HepG2 (cell line): ENCODE results near the gene TIMM23. TPM values are rescaled to one million over a fixed set of nuclear protein-coding genes. Genes with fewer than 3 reads are reported as not detected.
"Not testable (repeated sequence)": the region's sequence is repeated elsewhere in the genome, so short reads cannot be mapped to it uniquely, and the experiment has no call there.

Source experiments
- ATAC-seq: fragments of 200-7000 bp; cut with Tn5 transposase; 3 replicates; pipeline ENCODE4 v1.9.1; 2020; ENCODE audit warnings: mild to moderate bottlenecking, moderate library complexity
- BruUV-seq: library from RNA; stranded (reverse); fragments of 400-500 nt; replicated peaks from 2 replicates; lab custom pipeline; 2021; lab: Mats Ljungman, UMichigan
- CTCF ChIA-PET: fragments of 300-600 bp; formaldehyde crosslinking; extraction: SDS; loops from one replicate; lab custom pipeline; 2021; ENCODE audit warnings: low total read pairs, inconsistent platforms, low intra/inter-chr PET ratio; lab: Yijun Ruan, JAX
- POLR2A ChIA-PET: fragments of 350-600 bp; sonication (Branson Sonifier 250); formaldehyde crosslinking; loops from one replicate; lab custom pipeline; 2020; ENCODE audit warnings: antibody characterized with exemption, inconsistent platforms; lab: Yijun Ruan, JAX
- DNase-seq: peaks from one replicate; pipeline ENCODE4 v3.0.0-alpha.2; 2015; ENCODE audit warnings: low spot score
- FAIRE-seq: peaks from 3 replicates; lab custom pipeline; 2011; peaks lifted over from hg19 to GRCh38; lab: Jason Lieb, UNC
- H2AFZ ChIP-seq: one replicate; pipeline ENCODE4 v1.6.1; 2011; ENCODE audit warnings: low read length, inconsistent platforms
- H3K27ac ChIP-seq: fragments of 300-600 bp; 3 replicates; pipeline ENCODE4 v1.8.0; 2011; ENCODE audit warnings: mixed run types, mild to moderate bottlenecking, mixed read lengths, low read length, inconsistent platforms; ENCODE audit not compliant: insufficient read depth; ENCODE audit errors: extremely low read length
- H3K27me3 ChIP-seq, 2 experiments: fragments of 200-600 bp in 1 of 2; 2 replicates in 1 of 2; 3 replicates in 1 of 2; pipeline versions ENCODE4 v1.6.0 to v1.8.0; 2011; ENCODE audit warnings: low read length in 2 of 2, mild to moderate bottlenecking in 2 of 2, moderate library complexity in 2 of 2, inconsistent platforms in 1 of 2; ENCODE audit not compliant: insufficient read depth in 2 of 2, control insufficient read depth in 1 of 2
- H3K36me3 ChIP-seq, 2 experiments: fragments of 200-600 bp in 1 of 2; replicated peaks in 1 of 2; 2 replicates in 1 of 2; 3 replicates in 1 of 2; pipeline versions ENCODE4 v1.5.1 to v1.8.0; 2011; ENCODE audit warnings: low read length in 2 of 2, inconsistent platforms in 1 of 2; ENCODE audit not compliant: insufficient read depth in 2 of 2, control insufficient read depth in 1 of 2
- H3K4me1 ChIP-seq: 2 replicates; pipeline ENCODE4 v1.5.1; 2012; ENCODE audit warnings: low read length, inconsistent platforms; ENCODE audit not compliant: insufficient read depth
- H3K4me2 ChIP-seq: 2 replicates; pipeline ENCODE4 v1.6.0; 2011; ENCODE audit warnings: low read depth, low read length, inconsistent platforms
- H3K4me3 ChIP-seq, 3 experiments: fragments of 200-600 bp in 1 of 3; sonication (generic), shearing (Covaris generic) in 1 of 3; replicated peaks in 1 of 3; 2 replicates each; pipeline ENCODE4 v1.5.1; 2011 to 2016; ENCODE audit warnings: low read length in 3 of 3, inconsistent platforms in 2 of 3, low read depth in 2 of 3, mild to moderate bottlenecking in 2 of 3, control low read depth in 1 of 3, mixed read lengths in 1 of 3; ENCODE audit not compliant: insufficient read depth in 1 of 3
- H3K79me2 ChIP-seq: one replicate; pipeline ENCODE4 v1.6.1; 2011; ENCODE audit warnings: low read length, inconsistent platforms; ENCODE audit not compliant: insufficient read depth
- H3K9ac ChIP-seq: 2 replicates; pipeline ENCODE4 v1.6.0; 2011; ENCODE audit warnings: mild to moderate bottlenecking, low read depth, low read length, inconsistent platforms; ENCODE audit not compliant: insufficient read depth
- H3K9me3 ChIP-seq: 2 replicates; pipeline ENCODE4 v1.5.1; 2012; ENCODE audit warnings: mild to moderate bottlenecking, low read length
- H4K20me1 ChIP-seq: 2 replicates; pipeline ENCODE4 v1.6.0; 2011; ENCODE audit warnings: inconsistent platforms, mild to moderate bottlenecking, low read length, moderate library complexity; ENCODE audit not compliant: insufficient read depth
- BHLHE40 ChIP-seq: IDR thresholded peaks from 2 replicates; pipeline ENCODE4 v1.6.1; 2011; ENCODE audit warnings: low read length, improper control_type of control experiment
- ZFP36L1 ChIP-seq: sonication (generic); formaldehyde crosslinking; IDR thresholded peaks from 2 replicates; pipeline ENCODE4 v1.8.0; 2022; ENCODE audit warnings: mild to moderate bottlenecking, missing genetic modification reagents, moderate library complexity
- ZNF770 ChIP-seq: sonication (generic); formaldehyde crosslinking; IDR thresholded peaks from 2 replicates; pipeline ENCODE4 v1.5.0; 2020; ENCODE audit warnings: mild to moderate bottlenecking, missing genetic modification reagents
- WGBS: methylation state at CpG from one replicate; pipeline ENCODE4 v1.1.6; 2017; ENCODE audit warnings: low lambda C conversion rate; 5-methylcytosine and 5-hydroxymethylcytosine counted together
- in situ Hi-C: cut with HindIII; loops from 2 replicates; pipeline ENCODE4 v1.10.0; 2017; ENCODE audit warnings: low pct_unique_long_range_greater_than_20kb; ENCODE audit not compliant: extremely low pct_ligation_motif_present
- intact Hi-C: fragments of 100-400 bp; cut with micrococcal nuclease; formaldehyde crosslinking; loops from one replicate; pipeline ENCODE4 v1.10.0; 2022; ENCODE audit not compliant: unreplicated experiment
- polyA plus RNA-seq, 8 experiments: library from polyadenylated mRNA; depleted of rRNA in 3 of 8; stranded (reverse) in 7 of 8; unstranded in 1 of 8; fragments of >200 nt; fragmentation: Illumina TruSeq in 4 of 8; extraction: Trizol in 4 of 8; gene quantifications; 2 replicates each; pipeline versions ENCODE4 v1.2.1 to v1.2.3, GENCODE V29; 2011 to 2016; ENCODE audit warnings: low read depth in 4 of 8, missing spikeins in 1 of 8, mixed read lengths in 1 of 8; ENCODE audit not compliant: insufficient read depth in 1 of 8
- total RNA-seq, 5 experiments: library from RNA; depleted of rRNA; stranded (reverse); fragments of >200 nt; fragmentation: Illumina TruSeq; extraction: Trizol; gene quantifications; 2 replicates each; pipeline ENCODE4 v1.2.3, GENCODE V29; 2016; ENCODE audit warnings: low read depth in 1 of 5

Gene TIMM23
- total and polyA plus RNA-seq, 2 of the 13 experiments (the other 11 are each of a cell fraction or from before 2014, with no cell fraction given), result 80.2 to 98.6 TPM

GRCh38 chr10:45971019-45971418, 1.3 kb upstream of the TIMM23 start:
- Histone ChIP-seq H3K4me3 (peak overlapping the region; percentile 62 to 84 (median 83); a peak in 5 of 6 replicates), H3K9ac (peak overlapping the region; percentile 90)
- H3K36me3 ChIP-seq, BruUV-seq, in situ Hi-C loops: not testable (repeated sequence)
- TF ChIP-seq ZNF770 (CRISPR knock-in tag), result peak; percentile 11; the same call in 1 of the 2 replicates
- TF ChIP-seq, all 625 proteins: peak for 1; not testable (repeated sequence) for 624
- under 1% methylated on average over 14 of the region's 14 CpGs for WGBS
- DNase-seq, H3K27ac ChIP-seq, CTCF ChIA-PET, H2AFZ ChIP-seq, FAIRE-seq, H3K27me3 ChIP-seq, POLR2A ChIA-PET, H4K20me1 ChIP-seq, intact Hi-C loops, H3K9me3 ChIP-seq: not testable (repeated sequence)
- H3K4me2 ChIP-seq, result peak overlapping the region; percentile 73
- peak; percentile 9; the same call in 1 of the 3 replicates for ATAC-seq
- peaks cover 19% of the 10 kb centered on the region for H3K4me1 ChIP-seq
- peaks cover 68% of the 10 kb centered on the region for H3K79me2 ChIP-seq

GRCh38 chr10:45971742-45972105, 565 bp upstream of the TIMM23 start:
- POLR2A ChIA-PET, intact Hi-C loops, CTCF ChIA-PET, H2AFZ ChIP-seq, FAIRE-seq, in situ Hi-C loops, DNase-seq, H3K9me3 ChIP-seq, H3K36me3 ChIP-seq, H4K20me1 ChIP-seq, H3K27me3 ChIP-seq: not testable (repeated sequence)
- TSS peak; percentile 75 for BruUV-seq
- H3K27ac ChIP-seq, result peak overlapping the region; percentile 78
- peak; percentile 86 for ATAC-seq
- H3K4me2 ChIP-seq, result peak overlapping the region; percentile 73
- H3K9ac ChIP-seq, result peak overlapping the region; percentile 90
- TF ChIP-seq BHLHE40 (peak; percentile 47; the same call in 1 of the 2 replicates), ZFP36L1 (CRISPR knock-in tag) (0 out of 2 replicates have a peak, but pooled peaks have one; percentile 9)
- WGBS, result 0% methylated on average over 3 of the region's 25 CpGs
- H3K4me3 ChIP-seq, result peak overlapping the region; percentile 62 to 84 (median 83); a peak in 5 of 6 replicates
- peaks cover 19% of the 10 kb centered on the region for H3K4me1 ChIP-seq
- peaks cover 66% of the 10 kb centered on the region for H3K79me2 ChIP-seq

GRCh38 chr10:45972813-45973169, 502 bp downstream of the TIMM23 start:
- TSS peak; percentile 70 for BruUV-seq
- CTCF ChIA-PET, H3K36me3 ChIP-seq, in situ Hi-C loops, DNase-seq, H3K9me3 ChIP-seq, H4K20me1 ChIP-seq, H3K27me3 ChIP-seq, intact Hi-C loops, FAIRE-seq, H2AFZ ChIP-seq: not testable (repeated sequence)
- Histone ChIP-seq H3K4me2 (peak overlapping the region; percentile 73), H3K27ac (peak overlapping the region; percentile 78), H3K4me1 (peaks cover 19% of the 10 kb centered on the region), H3K4me3 (peak overlapping the region; percentile 62 to 84 (median 83)), H3K9ac (peak overlapping the region; percentile 90), H3K79me2 (peaks cover 65% of the 10 kb centered on the region)
- 1% methylated on average over 10 of the region's 10 CpGs for WGBS
- peak; percentile 43 for ATAC-seq
- POLR2A ChIA-PET, result interaction anchor here (1.0 to 1.4 kb wide), 2 partner anchors 51 to 59 kb away, joined by 3 to 8 read pairs; no protein-coding TSS in a partner anchor
